Neural progenitor cell (in vitro differentiated cells): ENCODE results near the gene CREB5. TPM values are rescaled to one million over a fixed set of nuclear protein-coding genes. Genes with fewer than 3 reads are reported as not detected.

Experiments used
- DNase-seq: peaks from one replicate; pipeline ENCODE4 v3.0.0-alpha.2; 2016; ENCODE audit warnings: low spot score
- H2AFZ ChIP-seq: fragments of 200-600 bp; sonication (generic); replicated peaks from 2 replicates; pipeline ENCODE4 v1.6.1; 2016; ENCODE audit warnings: antibody characterized with exemption
- H3F3A ChIP-seq: fragments of 200-600 bp; sonication (generic); 2 replicates; pipeline ENCODE4 v1.6.1; 2016; ENCODE audit warnings: antibody characterized with exemption, low read depth
- H3K27ac ChIP-seq: fragments of 200-600 bp; sonication (generic); 2 replicates; pipeline ENCODE4 v1.5.1; 2016; ENCODE audit warnings: mild to moderate bottlenecking
- H3K27me3 ChIP-seq: fragments of 200-600 bp; sonication (generic); 2 replicates; pipeline ENCODE4 v1.6.1; 2016; ENCODE audit warnings: mild to moderate bottlenecking, moderate library complexity
- H3K36me3 ChIP-seq: fragments of 200-600 bp; sonication (generic); 2 replicates; pipeline ENCODE4 v1.5.1; 2016
- H3K4me1 ChIP-seq: fragments of 200-600 bp; sonication (generic); 2 replicates; pipeline ENCODE4 v1.6.1; 2016; ENCODE audit warnings: mixed run types
- H3K4me2 ChIP-seq: fragments of 200-600 bp; sonication (generic); 2 replicates; pipeline ENCODE4 v1.6.1; 2016
- H3K4me3 ChIP-seq: fragments of 200-600 bp; sonication (generic); 2 replicates; pipeline ENCODE4 v1.5.1; 2016
- H3K79me2 ChIP-seq: fragments of 200-600 bp; sonication (generic); 2 replicates; pipeline ENCODE4 v1.6.1; 2016; ENCODE audit warnings: low read depth
- H3K9ac ChIP-seq: fragments of 200-600 bp; sonication (generic); 2 replicates; pipeline ENCODE4 v1.6.1; 2016
- H3K9me3 ChIP-seq: fragments of 200-600 bp; sonication (generic); 2 replicates; pipeline ENCODE4 v1.5.1; 2016; ENCODE audit warnings: low read depth
- H4K20me1 ChIP-seq: fragments of 200-600 bp; sonication (generic); 2 replicates; pipeline ENCODE4 v1.6.1; 2016; ENCODE audit warnings: low read depth
- H3K27ac Mint-ChIP-seq: 3 replicates; pipeline ENCODE4 v1.8.0; 2021; ENCODE audit warnings: mixed read lengths
- H3K27me3 Mint-ChIP-seq: 2 replicates; pipeline ENCODE4 v1.8.0; 2022; ENCODE audit warnings: low read depth, mild to moderate bottlenecking, inconsistent platforms, moderate library complexity, mixed read lengths; ENCODE audit not compliant: insufficient read depth
- H3K36me3 Mint-ChIP-seq: 3 replicates; pipeline ENCODE4 v1.8.0; 2021; ENCODE audit warnings: mixed read lengths
- H3K4me1 Mint-ChIP-seq: 3 replicates; pipeline ENCODE4 v1.8.0; 2021; ENCODE audit warnings: mixed read lengths
- H3K4me3 Mint-ChIP-seq: 3 replicates; pipeline ENCODE4 v1.8.0; 2021; ENCODE audit warnings: mild to moderate bottlenecking, moderate library complexity, mixed read lengths
- H3K9me3 Mint-ChIP-seq: 3 replicates; pipeline ENCODE4 v1.8.0; 2020; ENCODE audit warnings: mixed read lengths
- CTCF ChIP-seq: fragments of 200-600 bp; sonication (generic); IDR thresholded peaks from 2 replicates; pipeline ENCODE4 v1.5.1; 2017; ENCODE audit warnings: antibody characterized with exemption, mild to moderate bottlenecking
- EZH2 ChIP-seq: fragments of 200-600 bp; sonication (generic); IDR thresholded peaks from 2 replicates; pipeline ENCODE4 v1.6.1; 2017; ENCODE audit warnings: antibody characterized with exemption, mild to moderate bottlenecking, moderate library complexity
- EZH2phosphoT487 ChIP-seq: fragments of 200-600 bp; sonication (generic); IDR thresholded peaks from 2 replicates; pipeline ENCODE4 v1.6.1; 2017; ENCODE audit warnings: antibody characterized with exemption
- total RNA-seq: library from RNA; depleted of rRNA; stranded (reverse); fragments of >200 nt; gene quantifications from 2 replicates; pipeline ENCODE4 v1.2.3, GENCODE V29; 2015; ENCODE audit warnings: low replicate concordance

The CREB5 gene
- total RNA-seq, 1 donor from 2014 or later: 1.2 TPM

GRCh38 chr7:28573651-28574301, 161.5 kb downstream of the CREB5 start:
- Histone ChIP-seq H3K27ac (no peak overlapping the region), H3K9me3 (no peaks in the 10 kb centered on the region), H3K36me3 (no peaks in the 10 kb centered on the region), H3F3A (no peaks in the 10 kb centered on the region), H3K4me2 (no peak overlapping the region), H4K20me1 (no peaks in the 10 kb centered on the region), H3K9ac (no peak overlapping the region), H3K27me3 (no peaks in the 10 kb centered on the region), H3K4me3 (no peak overlapping the region), H3K4me1 (peaks cover 11% of the 10 kb centered on the region), H2AFZ (no peak overlapping the region), H3K79me2 (no peaks in the 10 kb centered on the region)
- H3K36me3 Mint-ChIP-seq: no peaks in the 10 kb centered on the region
- DNase-seq: no peak
- H3K27ac Mint-ChIP-seq: no peak overlapping the region
- H3K4me1 Mint-ChIP-seq: peaks cover 4% of the 10 kb centered on the region
- no peak for TF ChIP-seq EZH2phosphoT487
- TF ChIP-seq CTCF: no peak
- no peak for TF ChIP-seq EZH2
- H3K9me3 Mint-ChIP-seq: no peaks in the 10 kb centered on the region
- H3K27me3 Mint-ChIP-seq: no peaks in the 10 kb centered on the region
- H3K4me3 Mint-ChIP-seq: no peak overlapping the region

DNA sequence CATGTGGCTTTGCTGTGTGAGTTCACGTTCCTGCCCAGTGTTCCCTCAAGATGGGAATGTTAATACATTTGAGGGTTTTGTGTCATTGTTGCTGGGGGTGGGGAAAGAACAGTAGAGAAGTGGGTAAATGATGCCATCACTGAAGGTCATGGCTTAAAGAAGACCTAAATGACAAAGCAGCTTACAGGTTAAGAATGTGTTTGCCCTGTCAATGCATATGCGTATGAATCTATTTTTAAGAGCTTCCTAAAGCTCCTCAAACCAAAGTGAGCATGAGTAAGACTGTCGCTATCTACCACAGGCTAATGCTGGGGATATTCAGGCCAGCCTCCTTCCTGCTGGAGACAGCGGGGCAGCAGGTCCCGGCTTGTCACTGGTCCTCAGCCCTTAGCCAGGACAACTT, 162.9 kb downstream of the CREB5 start:
- Histone ChIP-seq H3K4me1 (peaks cover 11% of the 10 kb centered on the region), H3K27me3 (no peaks in the 10 kb centered on the region), H2AFZ (no peak overlapping the region), H3K79me2 (no peaks in the 10 kb centered on the region), H3K36me3 (no peaks in the 10 kb centered on the region), H3K4me3 (no peak overlapping the region), H4K20me1 (no peaks in the 10 kb centered on the region), H3F3A (no peaks in the 10 kb centered on the region), H3K9me3 (no peaks in the 10 kb centered on the region), H3K4me2 (no peak overlapping the region), H3K27ac (no peak overlapping the region), H3K9ac (no peak overlapping the region)
- no peak for DNase-seq
- Mint-ChIP-seq H3K9me3 (no peaks in the 10 kb centered on the region), H3K4me3 (no peak overlapping the region), H3K36me3 (no peaks in the 10 kb centered on the region), H3K4me1 (peaks cover 4% of the 10 kb centered on the region), H3K27me3 (no peaks in the 10 kb centered on the region), H3K27ac (no peak overlapping the region)
- no peak for TF ChIP-seq CTCF
- TF ChIP-seq EZH2phosphoT487: no peak
- TF ChIP-seq EZH2: no peak

DNA sequence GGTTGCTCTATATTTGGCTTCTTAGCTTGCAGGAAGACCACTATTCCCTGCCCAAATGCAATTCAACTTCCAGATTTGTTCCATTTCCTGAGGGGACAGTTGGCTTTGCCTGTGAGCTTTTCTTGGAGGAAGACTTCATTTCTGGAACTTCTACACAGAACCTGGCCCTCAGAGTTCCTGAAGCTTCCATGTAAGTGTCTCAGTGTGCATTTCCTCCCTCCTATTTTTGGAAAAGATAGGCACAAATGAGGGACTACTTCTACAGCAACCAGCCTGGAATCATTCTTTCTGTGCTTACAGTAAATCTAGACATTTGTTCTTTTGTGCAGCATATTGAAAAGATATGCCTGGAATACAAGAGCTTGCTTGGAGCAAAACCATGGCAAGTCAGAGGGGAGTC, 164.3 kb downstream of the CREB5 start:
- no peak for DNase-seq
- H3K4me3 ChIP-seq: no peak overlapping the region
- H2AFZ ChIP-seq: no peak overlapping the region
- no peaks in the 10 kb centered on the region for H3K36me3 ChIP-seq
- H3F3A ChIP-seq: no peaks in the 10 kb centered on the region
- Mint-ChIP-seq H3K4me1 (peaks cover 4% of the 10 kb centered on the region), H3K9me3 (no peaks in the 10 kb centered on the region), H3K27ac (no peak overlapping the region), H3K36me3 (no peaks in the 10 kb centered on the region), H3K27me3 (no peaks in the 10 kb centered on the region), H3K4me3 (no peak overlapping the region)
- no peaks in the 10 kb centered on the region for H3K79me2 ChIP-seq
- no peak overlapping the region for H3K27ac ChIP-seq
- no peaks in the 10 kb centered on the region for H3K27me3 ChIP-seq
- H3K4me2 ChIP-seq: no peak overlapping the region
- H3K4me1 ChIP-seq: peaks cover 11% of the 10 kb centered on the region
- H3K9ac ChIP-seq: no peak overlapping the region
- TF ChIP-seq CTCF (no peak), EZH2phosphoT487 (no peak), EZH2 (no peak)
- no peaks in the 10 kb centered on the region for H3K9me3 ChIP-seq
- H4K20me1 ChIP-seq: no peaks in the 10 kb centered on the region
